ENCODE measurements around the gene GPC4. TPM values are rescaled to one million over a fixed set of nuclear protein-coding genes. Genes with fewer than 3 reads are reported as not detected.

Gene GPC4
- total and polyA plus RNA-seq, 2 experiments from 2014 or later, result 124 to 183 TPM

GRCh38 chrX:133412665-133413064 lies 2.6 kb downstream of the GPC4 start (continued):
- TF ChIP-seq ZNF462 (CRISPR knock-in tag; IDR thresholded peaks at IDR 0.05), result no peak
- TF ChIP-seq ETS1 (IDR thresholded peaks at IDR 0.05), result no peak

- no peaks in the 10 kb centered on the region for H3K9me3 Mint-ChIP-seq
- no peaks in the 10 kb centered on the region for H3F3A ChIP-seq (replicated peaks; ENCODE audit: low read depth)
- ATAC-seq (no peak), DNase-seq (ENCODE audit: low spot score) (no peak)
- H3K4me1 Mint-ChIP-seq, result peaks cover 53% of the 10 kb centered on the region
- peaks cover 46% of the 10 kb centered on the region for H4K20me1 ChIP-seq (replicated peaks; ENCODE audit: insufficient read depth)
- H3K27ac ChIP-seq (ENCODE audit: low read depth), result no peak overlapping the region
- peak overlapping the region; percentile 88 for H3K4me2 ChIP-seq
- peaks cover 3% of the 10 kb centered on the region for H3K27me3 Mint-ChIP-seq (ENCODE audit: insufficient read depth, low read depth, poor library complexity)
- H2AFZ ChIP-seq, result no peak overlapping the region
- H3K79me2 ChIP-seq (replicated peaks; ENCODE audit: insufficient read depth), result peaks cover 79% of the 10 kb centered on the region
- no peaks in the 10 kb centered on the region for H3K27me3 ChIP-seq (ENCODE audit: insufficient read depth)
- no peak overlapping the region for H3K27ac Mint-ChIP-seq
- H3K36me3 ChIP-seq (ENCODE audit: insufficient read depth), result peaks cover 8% of the 10 kb centered on the region; the same call in 1 of the 2 replicates
- peak overlapping the region; percentile 94 for H3K4me3 Mint-ChIP-seq
- H3K4me1 ChIP-seq (ENCODE audit: insufficient read depth), result peaks cover 41% of the 10 kb centered on the region
- H3K4me3 ChIP-seq, result peak overlapping the region; percentile 78
- no peaks in the 10 kb centered on the region for H3K9me2 ChIP-seq (ENCODE audit: insufficient read depth)
- peaks cover 60% of the 10 kb centered on the region for H3K36me3 Mint-ChIP-seq (ENCODE audit: low read depth)
- TF ChIP-seq CTCF (conservative IDR thresholded peaks at IDR 0.05; ENCODE audit: low read depth in 2 of 2) (no peak), POLR2AphosphoS5 (IDR thresholded peaks at IDR 0.05; ENCODE audit: low read depth) (no peak), NANOG (IDR thresholded peaks at IDR 0.05; ENCODE audit: borderline replicate concordance) (no peak), REST (IDR thresholded peaks at IDR 0.05; ENCODE audit: unreplicated experiment) (no peak), JUNB (IDR thresholded peaks at IDR 0.05; ENCODE audit: unreplicated experiment) (no peak), EZH2phosphoT487 (IDR thresholded peaks at IDR 0.05; ENCODE audit: unreplicated experiment) (no peak), STAT1 (IDR thresholded peaks at IDR 0.05; ENCODE audit: unreplicated experiment) (no peak)
Observed at GRCh38 chrX:133412246-133412645, 3.0 kb downstream of the GPC4 start.

Data from GM23338 (cell line).